MM.1S (cell line): ENCODE results near the gene OSBPL5.
"Not testable (repeated sequence)": the region's sequence is repeated elsewhere in the genome, so short reads cannot be mapped to it uniquely, and the experiment has no call there.

ENCODE experiments used
- DNase-seq: peaks from one replicate; pipeline ENCODE4 v3.0.0-alpha.2; 2015
- H2AFZ ChIP-seq: fragments of 300-600 bp; sonication (generic); 2 replicates; pipeline ENCODE4 v1.6.0; 2016; ENCODE audit warnings: antibody characterized with exemption, low read length
- H3F3A ChIP-seq: fragments of 300-600 bp; sonication (generic); 2 replicates; pipeline ENCODE4 v1.6.1; 2016; ENCODE audit warnings: mild to moderate bottlenecking, antibody characterized with exemption, low read length, moderate library complexity, mixed read lengths; ENCODE audit not compliant: insufficient read depth
- H3K27ac ChIP-seq: fragments of 300-600 bp; sonication (generic); 2 replicates; pipeline ENCODE4 v1.5.1; 2016; ENCODE audit warnings: mild to moderate bottlenecking, low read length
- H3K27me3 ChIP-seq: fragments of 300-600 bp; sonication (generic); replicated peaks from 2 replicates; pipeline ENCODE4 v1.6.0; 2016; ENCODE audit warnings: low read length; ENCODE audit not compliant: insufficient read depth
- H3K36me3 ChIP-seq: fragments of 300-600 bp; sonication (generic); replicated peaks from 2 replicates; pipeline ENCODE4 v1.6.1; 2016; ENCODE audit warnings: mild to moderate bottlenecking, low read length, mixed read lengths; ENCODE audit not compliant: insufficient read depth
- H3K4me1 ChIP-seq: fragments of 300-600 bp; sonication (generic); 2 replicates; pipeline ENCODE4 v1.6.1; 2016; ENCODE audit warnings: low read length, mixed read lengths
- H3K4me2 ChIP-seq: fragments of 300-600 bp; sonication (generic); 2 replicates; pipeline ENCODE4 v1.6.0; 2016; ENCODE audit warnings: low read depth, low read length
- H3K4me3 ChIP-seq: fragments of 300-600 bp; sonication (generic); 2 replicates; pipeline ENCODE4 v1.5.1; 2016; ENCODE audit warnings: low read length, mixed read lengths
- H3K79me2 ChIP-seq: fragments of 300-600 bp; sonication (generic); 2 replicates; pipeline ENCODE4 v1.6.1; 2016; ENCODE audit warnings: mixed run types, low read length, mixed read lengths
- H3K9ac ChIP-seq: fragments of 300-600 bp; sonication (generic); 2 replicates; pipeline ENCODE4 v1.6.1; 2016; ENCODE audit warnings: low read length, mixed read lengths
- H3K9me2 ChIP-seq: fragments of 300-600 bp; sonication (generic); replicated peaks from 2 replicates; pipeline ENCODE4 v1.6.1; 2016; ENCODE audit warnings: mild to moderate bottlenecking, low read length, mixed read lengths; ENCODE audit not compliant: insufficient read depth
- H3K9me3 ChIP-seq: fragments of 300-600 bp; sonication (generic); replicated peaks from 2 replicates; pipeline ENCODE4 v1.6.1; 2016; ENCODE audit warnings: mild to moderate bottlenecking, low read length, mixed read lengths; ENCODE audit not compliant: insufficient read depth
- H4K20me1 ChIP-seq: fragments of 300-600 bp; sonication (generic); 2 replicates; pipeline ENCODE4 v1.6.1; 2016; ENCODE audit warnings: mild to moderate bottlenecking, low read length, moderate library complexity, mixed read lengths; ENCODE audit not compliant: insufficient read depth
- EZH2 ChIP-seq: fragments of 300-600 bp; sonication (generic); optimal IDR thresholded peaks from 2 replicates; pipeline ENCODE3; 2017; ENCODE audit warnings: low read depth, mild to moderate bottlenecking, antibody characterized with exemption, low read length, mixed read lengths
- EZH2phosphoT487 ChIP-seq: fragments of 300-600 bp; sonication (generic); IDR thresholded peaks from 2 replicates; pipeline ENCODE4 v1.6.1; 2018; ENCODE audit warnings: antibody characterized with exemption, low read length
- TF ChIP-seq, protein P1 (sequence below): fragments of 300-600 bp; sonication (generic); IDR thresholded peaks from 2 replicates; pipeline ENCODE4 v1.5.1; 2016; ENCODE audit warnings: antibody characterized with exemption, low read length, mixed read lengths

The OSBPL5 gene

DNA sequence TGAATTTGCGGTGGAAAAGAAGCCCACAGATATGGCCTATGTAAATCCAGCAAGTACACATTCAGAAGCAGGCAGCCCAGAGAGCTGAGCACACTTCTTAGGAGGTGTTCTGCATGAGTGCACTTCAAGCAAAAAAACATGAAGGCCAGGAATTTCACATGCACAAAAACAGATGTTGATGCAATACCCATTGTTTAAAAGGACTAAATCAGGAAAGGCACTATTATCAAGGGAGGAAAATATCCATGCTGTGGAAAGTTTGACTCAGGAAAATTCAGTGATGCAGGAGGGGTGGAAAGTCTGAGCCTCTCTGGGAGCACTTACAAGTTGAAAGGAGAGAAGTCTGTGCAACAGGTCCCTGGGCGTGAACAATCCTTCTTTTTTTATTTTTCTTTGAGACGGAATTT, 92.1 kb downstream of the OSBPL5 start:
- H4K20me1 ChIP-seq = no peaks in the 10 kb centered on the region
- H3K9me3 ChIP-seq = no peaks in the 10 kb centered on the region
- H3K27me3 ChIP-seq = no peaks in the 10 kb centered on the region
- no peak overlapping the region for H3K27ac ChIP-seq
- H3K4me3 ChIP-seq = no peak overlapping the region
- no peak overlapping the region for H3K9ac ChIP-seq
- no peak for DNase-seq
- no peaks in the 10 kb centered on the region for H3K9me2 ChIP-seq
- no peak overlapping the region for H2AFZ ChIP-seq
- no peaks in the 10 kb centered on the region for H3F3A ChIP-seq
- TF ChIP-seq EZH2 (no peak), EZH2phosphoT487 (no peak)
- TF ChIP-seq, protein P1, sequence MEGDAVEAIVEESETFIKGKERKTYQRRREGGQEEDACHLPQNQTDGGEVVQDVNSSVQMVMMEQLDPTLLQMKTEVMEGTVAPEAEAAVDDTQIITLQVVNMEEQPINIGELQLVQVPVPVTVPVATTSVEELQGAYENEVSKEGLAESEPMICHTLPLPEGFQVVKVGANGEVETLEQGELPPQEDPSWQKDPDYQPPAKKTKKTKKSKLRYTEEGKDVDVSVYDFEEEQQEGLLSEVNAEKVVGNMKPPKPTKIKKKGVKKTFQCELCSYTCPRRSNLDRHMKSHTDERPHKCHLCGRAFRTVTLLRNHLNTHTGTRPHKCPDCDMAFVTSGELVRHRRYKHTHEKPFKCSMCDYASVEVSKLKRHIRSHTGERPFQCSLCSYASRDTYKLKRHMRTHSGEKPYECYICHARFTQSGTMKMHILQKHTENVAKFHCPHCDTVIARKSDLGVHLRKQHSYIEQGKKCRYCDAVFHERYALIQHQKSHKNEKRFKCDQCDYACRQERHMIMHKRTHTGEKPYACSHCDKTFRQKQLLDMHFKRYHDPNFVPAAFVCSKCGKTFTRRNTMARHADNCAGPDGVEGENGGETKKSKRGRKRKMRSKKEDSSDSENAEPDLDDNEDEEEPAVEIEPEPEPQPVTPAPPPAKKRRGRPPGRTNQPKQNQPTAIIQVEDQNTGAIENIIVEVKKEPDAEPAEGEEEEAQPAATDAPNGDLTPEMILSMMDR = no peak
- no peak overlapping the region for H3K4me2 ChIP-seq
- no peaks in the 10 kb centered on the region for H3K79me2 ChIP-seq
- H3K36me3 ChIP-seq = no peaks in the 10 kb centered on the region
- no peaks in the 10 kb centered on the region for H3K4me1 ChIP-seq

DNA sequence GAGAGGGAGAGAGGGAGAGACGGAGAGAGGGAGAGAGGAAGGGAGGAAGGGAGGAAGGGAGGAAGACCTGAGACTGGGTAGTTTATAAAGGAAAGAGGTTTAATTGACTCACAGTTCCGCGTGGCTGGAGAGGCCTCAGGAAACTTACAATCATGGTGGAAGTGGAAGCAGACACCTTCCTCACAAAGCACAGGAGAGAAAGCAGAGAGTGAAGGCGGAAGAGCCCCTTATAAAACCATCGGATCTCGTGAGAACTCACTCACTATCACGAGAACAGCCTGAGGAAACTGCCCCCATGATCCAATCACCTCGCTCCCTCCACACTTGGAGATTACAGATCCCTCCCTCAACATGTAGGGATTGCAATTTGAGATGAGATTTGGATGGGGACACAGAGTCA, 95.7 kb downstream of the OSBPL5 start:
- Histone ChIP-seq H3K9me3 (no peaks in the 10 kb centered on the region), H3K27ac (no peak overlapping the region), H3K9me2 (no peaks in the 10 kb centered on the region), H3K4me3 (no peak overlapping the region), H2AFZ (no peak overlapping the region), H3F3A (no peaks in the 10 kb centered on the region), H3K9ac (no peak overlapping the region), H3K79me2 (no peaks in the 10 kb centered on the region), H3K4me2 (no peak overlapping the region), H3K4me1 (no peaks in the 10 kb centered on the region), H4K20me1 (no peaks in the 10 kb centered on the region), H3K36me3 (no peaks in the 10 kb centered on the region), H3K27me3 (no peaks in the 10 kb centered on the region)
- no peak for DNase-seq
- TF ChIP-seq, protein P1 = no peak
- TF ChIP-seq EZH2 = no peak
- no peak for TF ChIP-seq EZH2phosphoT487

DNA sequence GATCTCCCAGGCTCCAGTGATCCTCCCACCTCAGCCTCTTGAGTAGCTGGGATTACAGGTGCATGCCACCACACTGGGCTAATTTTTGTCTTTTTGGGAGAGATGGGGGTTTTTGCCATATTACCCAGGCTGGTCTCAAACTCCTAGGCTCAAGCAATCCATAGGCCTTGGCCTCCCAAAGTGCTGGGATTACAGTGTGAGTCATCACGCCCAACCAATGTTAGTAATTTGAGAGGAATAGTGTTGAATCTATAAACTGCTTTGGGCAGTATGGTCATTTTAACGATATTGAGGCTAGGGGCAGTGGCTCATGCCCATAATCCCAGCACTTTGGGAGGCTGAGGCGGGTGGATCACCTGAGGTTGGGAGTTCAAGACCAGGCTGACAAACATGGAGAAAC, 98.8 kb downstream of the OSBPL5 start:
- not testable (repeated sequence) for DNase-seq, H3K9me3 ChIP-seq, H4K20me1 ChIP-seq, H3K9ac ChIP-seq, H3F3A ChIP-seq, H3K79me2 ChIP-seq, H3K9me2 ChIP-seq, H2AFZ ChIP-seq, H3K4me1 ChIP-seq, H3K4me2 ChIP-seq, H3K4me3 ChIP-seq, H3K27me3 ChIP-seq, H3K27ac ChIP-seq, H3K36me3 ChIP-seq

DNA sequence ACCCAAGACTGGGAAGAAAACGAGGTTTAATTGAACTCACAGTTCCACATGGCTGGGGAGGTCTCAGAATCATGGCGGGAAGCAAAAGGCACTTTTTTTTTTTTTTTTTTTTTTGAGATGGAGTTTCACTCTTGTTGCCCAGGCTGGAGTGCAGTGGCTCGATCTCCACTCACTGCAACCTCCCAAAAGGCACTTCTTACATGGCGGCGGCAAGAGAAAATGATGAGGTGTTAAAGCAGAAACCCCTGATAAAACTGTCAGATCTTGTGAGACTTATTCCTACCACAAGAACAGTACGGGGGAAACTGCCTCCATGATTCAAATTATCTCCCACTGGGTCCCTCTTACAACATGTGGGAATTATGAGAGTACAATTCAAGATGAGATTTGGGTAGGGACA, 100.4 kb downstream of the OSBPL5 start:
- H3K79me2 ChIP-seq, DNase-seq, H3K9me2 ChIP-seq, H4K20me1 ChIP-seq, H3K27ac ChIP-seq, H3K36me3 ChIP-seq, H2AFZ ChIP-seq, H3K4me1 ChIP-seq, H3K4me3 ChIP-seq, H3K27me3 ChIP-seq, H3K4me2 ChIP-seq, H3F3A ChIP-seq, H3K9me3 ChIP-seq, H3K9ac ChIP-seq: not testable (repeated sequence)

DNA sequence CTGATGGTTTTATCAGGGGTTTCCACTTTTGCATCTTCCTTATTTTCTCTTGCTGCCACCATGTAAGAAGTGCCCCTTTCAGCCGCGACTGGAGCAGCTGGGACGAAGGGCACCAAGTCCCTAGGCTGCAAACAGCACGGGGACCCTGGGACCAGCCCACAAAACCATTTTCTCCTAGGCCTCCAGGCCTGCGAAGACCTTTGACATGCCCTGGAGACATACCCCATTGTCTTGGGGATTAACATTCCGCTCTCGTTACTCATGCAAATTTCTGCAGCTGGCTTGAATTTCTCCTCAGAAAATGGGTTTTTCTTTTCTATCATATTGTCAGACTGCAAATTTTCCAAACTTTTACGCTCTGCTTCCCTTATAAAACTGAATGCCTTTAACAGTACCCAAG, 101.2 kb downstream of the OSBPL5 start:
- not testable (repeated sequence) for H2AFZ ChIP-seq, H3K79me2 ChIP-seq, H3K9me2 ChIP-seq, H3K9ac ChIP-seq, H3K27me3 ChIP-seq, H3K27ac ChIP-seq, DNase-seq, H3F3A ChIP-seq, H3K4me1 ChIP-seq, H3K9me3 ChIP-seq, H4K20me1 ChIP-seq, H3K4me3 ChIP-seq, H3K36me3 ChIP-seq, H3K4me2 ChIP-seq

DNA sequence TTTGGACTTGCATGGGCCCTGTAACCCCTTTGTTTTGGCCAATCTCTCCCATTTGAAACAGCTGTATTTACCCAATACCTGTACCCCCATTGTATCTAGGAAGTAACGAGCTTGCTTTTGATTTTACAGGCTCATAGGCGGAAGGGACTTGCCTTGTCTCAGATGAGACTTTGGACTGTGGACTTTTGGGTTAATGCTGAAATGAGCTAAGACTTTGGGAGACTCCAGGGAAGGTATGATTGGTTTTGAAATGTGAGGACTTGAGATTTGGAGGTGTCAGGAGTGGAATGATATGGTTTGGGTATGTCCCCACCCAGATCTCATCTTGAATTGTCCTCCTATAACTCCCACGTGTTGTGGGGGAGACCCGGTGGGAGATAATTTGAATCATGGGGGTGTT, 101.7 kb downstream of the OSBPL5 start:
- not testable (repeated sequence) for H3K27me3 ChIP-seq, H3K4me2 ChIP-seq, H3K4me1 ChIP-seq, H3K27ac ChIP-seq, DNase-seq, H3K9ac ChIP-seq, H3F3A ChIP-seq, H3K4me3 ChIP-seq, H2AFZ ChIP-seq, H3K9me2 ChIP-seq, H4K20me1 ChIP-seq, H3K79me2 ChIP-seq, H3K9me3 ChIP-seq, H3K36me3 ChIP-seq
